ENCODE measurements around the gene CREB3. TPM values are rescaled to one million over a fixed set of nuclear protein-coding genes. Genes with fewer than 3 reads are reported as not detected.

CREB3 gene
- polyA plus RNA-seq, 1 experiment, result 75.8 TPM

DNA sequence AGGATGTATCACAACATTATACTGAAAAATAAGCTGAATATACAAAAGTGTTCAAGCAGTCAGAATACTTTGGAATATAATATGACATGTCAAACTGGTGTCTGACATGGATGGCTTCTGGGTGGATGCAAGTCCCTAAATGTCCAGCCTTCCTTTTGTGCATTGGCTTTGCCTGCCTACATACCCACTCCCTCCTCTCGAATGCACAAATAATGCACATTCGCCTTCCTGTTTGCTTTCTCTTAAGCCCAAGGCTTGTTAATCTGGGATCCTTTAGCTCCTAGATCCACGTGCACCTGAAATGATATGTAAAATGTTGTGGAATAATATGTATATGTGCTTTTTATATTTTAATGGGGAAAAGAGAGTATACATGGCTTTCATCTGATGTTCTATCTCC is 46.0 kb downstream of the CREB3 start:
- H3K36me3 ChIP-seq (ENCODE audit: control insufficient read depth, insufficient read depth, low read length), result no peaks in the 10 kb centered on the region
- H3K27me3 ChIP-seq (ENCODE audit: control insufficient read depth, insufficient read depth, low read length), result peaks cover 11% of the 10 kb centered on the region
- TF ChIP-seq, protein P1, sequence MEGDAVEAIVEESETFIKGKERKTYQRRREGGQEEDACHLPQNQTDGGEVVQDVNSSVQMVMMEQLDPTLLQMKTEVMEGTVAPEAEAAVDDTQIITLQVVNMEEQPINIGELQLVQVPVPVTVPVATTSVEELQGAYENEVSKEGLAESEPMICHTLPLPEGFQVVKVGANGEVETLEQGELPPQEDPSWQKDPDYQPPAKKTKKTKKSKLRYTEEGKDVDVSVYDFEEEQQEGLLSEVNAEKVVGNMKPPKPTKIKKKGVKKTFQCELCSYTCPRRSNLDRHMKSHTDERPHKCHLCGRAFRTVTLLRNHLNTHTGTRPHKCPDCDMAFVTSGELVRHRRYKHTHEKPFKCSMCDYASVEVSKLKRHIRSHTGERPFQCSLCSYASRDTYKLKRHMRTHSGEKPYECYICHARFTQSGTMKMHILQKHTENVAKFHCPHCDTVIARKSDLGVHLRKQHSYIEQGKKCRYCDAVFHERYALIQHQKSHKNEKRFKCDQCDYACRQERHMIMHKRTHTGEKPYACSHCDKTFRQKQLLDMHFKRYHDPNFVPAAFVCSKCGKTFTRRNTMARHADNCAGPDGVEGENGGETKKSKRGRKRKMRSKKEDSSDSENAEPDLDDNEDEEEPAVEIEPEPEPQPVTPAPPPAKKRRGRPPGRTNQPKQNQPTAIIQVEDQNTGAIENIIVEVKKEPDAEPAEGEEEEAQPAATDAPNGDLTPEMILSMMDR (IDR thresholded peaks at IDR 0.05; ENCODE audit: insufficient read depth, low read depth, low read length), result no peak
- DNase-seq (ENCODE audit: low read depth), result no peak
- ChIA-PET POLR2A (interaction anchor here (0.5 to 0.6 kb wide), 2 partner anchors 20 to 41 kb away, joined by 3 to 4 read pairs; no protein-coding TSS in a partner anchor), CTCF (interaction anchor here (1.3 to 14.0 kb wide), 2 partner anchors 10 to 30 kb away, joined by 4 to 89 read pairs; no protein-coding TSS in a partner anchor)
- no peak overlapping the region for H3K4me3 ChIP-seq (ENCODE audit: low read depth, low read length)

DNA sequence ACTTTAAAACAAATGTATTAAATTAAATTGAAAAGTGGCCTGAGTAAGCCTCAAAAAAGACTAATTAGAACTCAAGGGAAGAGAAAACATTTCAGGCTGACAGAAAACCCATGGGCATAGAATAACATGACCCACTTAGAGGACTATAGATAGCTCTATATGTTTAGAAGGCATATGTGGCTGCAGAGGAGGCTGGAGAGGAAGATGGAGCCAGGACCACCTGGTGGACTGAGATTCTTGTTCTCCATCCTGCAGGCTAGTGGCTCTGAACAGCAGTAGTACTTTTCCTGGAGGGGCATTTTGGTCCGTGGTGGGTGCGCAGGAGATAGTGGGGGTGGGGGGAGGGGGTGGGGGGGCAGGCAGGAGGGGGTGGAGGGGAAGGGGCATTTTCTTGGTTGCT is 48.6 kb downstream of the CREB3 start:
- CTCF ChIA-PET, result interaction anchor here (1.3 to 14.0 kb wide), 2 partner anchors 8 to 9 kb away, joined by 5 to 89 read pairs; no protein-coding TSS in a partner anchor
- DNase-seq (ENCODE audit: low read depth), result no peak
- TF ChIP-seq, protein P1 (IDR thresholded peaks at IDR 0.05; ENCODE audit: insufficient read depth, low read depth, low read length), result no peak
- Histone ChIP-seq H3K4me3 (ENCODE audit: low read depth, low read length) (no peak overlapping the region), H3K27me3 (ENCODE audit: control insufficient read depth, insufficient read depth, low read length) (peaks cover 14% of the 10 kb centered on the region), H3K36me3 (ENCODE audit: control insufficient read depth, insufficient read depth, low read length) (no peaks in the 10 kb centered on the region)
- POLR2A ChIA-PET, result no interaction called here

DNA sequence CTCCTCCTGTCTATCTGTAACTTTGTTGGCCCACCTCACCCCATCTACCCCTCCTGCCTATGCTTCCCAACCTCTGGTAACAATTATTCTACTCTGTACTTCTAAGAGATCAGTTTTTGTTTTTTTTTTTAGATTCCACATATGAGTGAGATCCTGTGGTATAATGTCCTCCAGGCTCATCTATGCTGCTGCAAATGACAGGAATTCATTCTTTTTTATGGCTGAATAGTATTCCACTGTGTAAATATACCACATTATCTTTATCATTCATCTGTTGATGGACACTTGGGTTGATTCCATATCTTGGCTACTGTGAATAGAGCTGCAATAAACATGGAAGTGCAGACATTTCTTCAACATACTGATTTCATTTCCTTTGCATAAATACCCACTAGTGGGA is 51.0 kb downstream of the CREB3 start:
- H3K4me3 ChIP-seq (ENCODE audit: low read depth, low read length), result no peak overlapping the region
- ChIA-PET POLR2A (no interaction called here), CTCF (interaction anchor here (1.2 to 3.1 kb wide), 2 partner anchors 15 to 43 kb away, joined by 3 to 10 read pairs; no protein-coding TSS in a partner anchor)
- TF ChIP-seq, protein P1 (IDR thresholded peaks at IDR 0.05; ENCODE audit: insufficient read depth, low read depth, low read length), result no peak
- H3K36me3 ChIP-seq (ENCODE audit: control insufficient read depth, insufficient read depth, low read length), result no peaks in the 10 kb centered on the region
- peaks cover 15% of the 10 kb centered on the region for H3K27me3 ChIP-seq (ENCODE audit: control insufficient read depth, insufficient read depth, low read length)
- no peak for DNase-seq (ENCODE audit: low read depth)

Small RNA genes lying within 50 kb of the gene (small RNA-seq; reads per million reads assigned to genes)
- gene MIR6853 (ENCODE audit: insufficient read length, low read depth, low replicate concordance), result 0.63 reads per million

Other genes with a start within 250 kb of the CREB3 start
- 19.6 and 43.3 TPM in 2 replicates for gene RUSC2, start 242.6 kb upstream of the CREB3 start, polyA plus RNA-seq (2011; rRNA removed)
- 23.2 and 32.6 TPM in 2 replicates for gene TESK1, start 127.4 kb upstream of the CREB3 start, polyA plus RNA-seq (2011; rRNA removed)
- 1.1 and 1.7 TPM in 2 replicates for gene CD72, start 114.3 kb upstream of the CREB3 start, polyA plus RNA-seq (2011; rRNA removed)
- not detected in 2 replicates for gene SIT1, start 81.7 kb upstream of the CREB3 start, polyA plus RNA-seq (2011; rRNA removed)
- gene RMRP, start 74.6 kb upstream of the CREB3 start, polyA plus RNA-seq (2011; rRNA removed), result 235 and 1,738 TPM in 2 replicates
- 22.0 and 27.9 TPM in 2 replicates for gene CCDC107, start 74.4 kb upstream of the CREB3 start, polyA plus RNA-seq (2011; rRNA removed)
- gene ARHGEF39, start 67.5 kb upstream of the CREB3 start, polyA plus RNA-seq (2011; rRNA removed), result 2.7 and 4.1 TPM in 2 replicates
- gene CA9, start 58.7 kb upstream of the CREB3 start, polyA plus RNA-seq (2011; rRNA removed), result 0.13 and 0.32 TPM in 2 replicates
- 1,727 and 2,061 TPM in 2 replicates for gene TPM2, start 42.7 kb upstream of the CREB3 start, polyA plus RNA-seq (2011; rRNA removed)
- gene TLN1, start 471 bp upstream of the CREB3 start, polyA plus RNA-seq (2011; rRNA removed), result 215 and 399 TPM in 2 replicates
- 30.3 and 44.1 TPM in 2 replicates for gene GBA2, start 16.6 kb downstream of the CREB3 start, polyA plus RNA-seq (2011; rRNA removed)
- 17.4 and 19.7 TPM in 2 replicates for gene RGP1, start 16.6 kb downstream of the CREB3 start, polyA plus RNA-seq (2011; rRNA removed)
- gene MSMP, start 21.6 kb downstream of the CREB3 start, polyA plus RNA-seq (2011; rRNA removed), result not detected in 2 replicates
- 30.1 and 33.4 TPM in 2 replicates for gene NPR2, start 58.9 kb downstream of the CREB3 start, polyA plus RNA-seq (2011; rRNA removed)
- gene SPAG8, start 79.6 kb downstream of the CREB3 start, polyA plus RNA-seq (2011; rRNA removed), result 0.50 and 0.85 TPM in 2 replicates
- gene HINT2, start 82.4 kb downstream of the CREB3 start, polyA plus RNA-seq (2011; rRNA removed), result 20.9 and 30.0 TPM in 2 replicates
- gene FAM221B, start 96.1 kb downstream of the CREB3 start, polyA plus RNA-seq (2011; rRNA removed), result not detected in 2 replicates
- 3.4 and 5.6 TPM in 2 replicates for gene TMEM8B, start 96.6 kb downstream of the CREB3 start, polyA plus RNA-seq (2011; rRNA removed)
- gene OR13J1, start 137.7 kb downstream of the CREB3 start, polyA plus RNA-seq (2011; rRNA removed), result not detected in 2 replicates
- gene HRCT1, start 173.5 kb downstream of the CREB3 start, polyA plus RNA-seq (2011; rRNA removed), result 0.47 and 0.93 TPM in 2 replicates
- gene SPAAR, start 176.8 kb downstream of the CREB3 start, polyA plus RNA-seq (2011; rRNA removed), result 0.23 and 0.32 TPM in 2 replicates
- gene OR2S2, start 225.5 kb downstream of the CREB3 start, polyA plus RNA-seq (2011; rRNA removed), result 0.33 and 0.53 TPM in 2 replicates

Data from BJ (cell line).